GM18498 (cell line): Measurements from ENCODE around the gene BLTP2.
"Not testable (repeated sequence)": the region's sequence is repeated elsewhere in the genome, so short reads cannot be mapped to it uniquely, and the experiment has no call there.

Source experiments
- ATAC-seq: cut with Tn5 transposase; IDR thresholded peaks from one replicate; pipeline ENCODE4 v1.9.1; 2021; ENCODE audit warnings: mild to moderate bottlenecking, moderate library complexity; ENCODE audit not compliant: unreplicated experiment

BLTP2 gene

GRCh38 chr17:28644787-28645575 is at the start of gene BLTP2:
BLTP2 (minus strand) TSS chr17:28645158; CDS start chr17:28645056, 102 bp downstream.
- peak; percentile 94 for ATAC-seq

GRCh38 chr17:28693869-28694268 is 48.9 kb upstream of the BLTP2 start:
- ATAC-seq, result no peak

DNA sequence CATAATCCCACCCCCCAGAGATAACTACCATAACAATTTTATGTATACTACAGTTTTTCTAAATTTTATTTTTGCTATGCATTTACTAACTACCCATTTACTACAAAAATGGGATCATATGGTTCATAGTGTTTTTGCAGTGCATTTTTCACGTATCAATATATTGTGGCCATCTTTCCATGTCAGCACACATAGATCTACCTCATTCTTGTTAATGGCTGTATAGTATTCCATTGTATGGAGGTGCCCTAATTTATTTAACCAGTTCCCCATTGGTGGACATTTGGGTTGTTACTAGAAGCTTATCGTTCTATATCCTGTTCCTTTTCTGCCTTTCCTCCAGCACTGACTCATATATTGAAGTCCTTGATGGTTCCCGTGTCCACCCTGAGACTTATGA is 44.1 kb upstream of the BLTP2 start:
- ATAC-seq, result no peak

GRCh38 chr17:28688481-28688880 is 43.5 kb upstream of the BLTP2 start:
- ATAC-seq, result no peak

DNA sequence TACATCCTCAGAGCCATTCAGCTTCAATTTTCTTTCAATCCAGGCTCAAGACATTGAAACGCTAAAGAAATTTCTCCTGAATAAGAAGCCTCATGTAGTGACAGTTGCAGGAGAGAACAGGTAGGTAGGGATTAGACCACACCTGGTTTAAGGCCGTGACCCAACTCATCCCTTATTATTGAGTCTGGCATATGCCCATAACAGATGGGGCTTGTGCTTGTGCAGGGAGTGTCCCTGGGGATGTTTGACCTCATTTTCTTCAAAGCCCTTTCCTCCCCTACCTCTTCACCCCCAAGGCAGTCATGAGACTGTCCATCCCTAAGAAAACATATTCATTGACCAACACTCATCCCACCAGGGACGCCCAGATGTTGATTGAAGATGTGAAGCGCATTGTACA is 41.3 kb upstream of the BLTP2 start:
- no peak for ATAC-seq

DNA sequence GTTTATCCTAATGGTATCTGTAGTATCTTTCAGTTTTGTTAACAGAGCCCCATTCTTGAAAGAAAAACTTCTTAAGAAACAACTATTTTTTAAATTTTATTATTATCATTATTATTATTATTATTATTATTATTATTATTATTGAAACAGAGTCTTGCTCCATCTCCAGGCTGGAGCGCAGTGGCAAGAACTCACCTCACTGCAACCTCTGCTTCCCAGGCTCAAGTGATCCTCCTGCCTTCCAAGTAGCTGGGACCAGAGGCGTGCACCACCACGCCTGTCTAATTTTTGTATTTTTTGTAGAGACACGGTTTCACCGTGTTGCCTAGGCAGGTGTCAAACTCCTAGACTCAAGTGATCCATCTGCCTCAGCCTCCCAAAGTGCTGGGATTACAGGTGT is 40.4 kb upstream of the BLTP2 start:
- no peak for ATAC-seq

- no peak for ATAC-seq
Observed at GRCh38 chr17:28684963-28685362, 40.0 kb upstream of the BLTP2 start.

GRCh38 chr17:28682655-28683054 is 37.7 kb upstream of the BLTP2 start:
- ATAC-seq, result no peak

DNA sequence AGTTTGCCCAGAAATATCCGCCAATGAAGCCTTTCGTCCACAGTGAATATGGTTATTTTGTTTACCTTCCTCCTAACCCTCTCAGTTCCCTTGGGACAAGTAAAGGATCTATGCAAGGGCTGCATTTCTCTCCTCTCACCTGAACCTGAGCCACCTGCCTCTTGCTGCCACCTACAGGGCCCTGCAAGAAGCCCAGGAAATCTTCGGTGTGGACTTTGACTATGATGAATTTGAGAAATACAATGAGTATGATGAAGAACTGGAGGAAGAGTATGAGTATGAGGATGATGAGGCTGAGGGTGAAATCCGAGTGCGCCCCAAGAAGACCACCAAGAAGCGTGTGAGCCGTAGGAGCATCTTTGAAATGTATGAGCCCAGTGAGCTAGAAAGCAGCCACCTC is 31.0 kb upstream of the BLTP2 start:
- no peak for ATAC-seq

GRCh38 chr17:28675490-28675889 is 30.5 kb upstream of the BLTP2 start:
- ATAC-seq, result no peak

DNA sequence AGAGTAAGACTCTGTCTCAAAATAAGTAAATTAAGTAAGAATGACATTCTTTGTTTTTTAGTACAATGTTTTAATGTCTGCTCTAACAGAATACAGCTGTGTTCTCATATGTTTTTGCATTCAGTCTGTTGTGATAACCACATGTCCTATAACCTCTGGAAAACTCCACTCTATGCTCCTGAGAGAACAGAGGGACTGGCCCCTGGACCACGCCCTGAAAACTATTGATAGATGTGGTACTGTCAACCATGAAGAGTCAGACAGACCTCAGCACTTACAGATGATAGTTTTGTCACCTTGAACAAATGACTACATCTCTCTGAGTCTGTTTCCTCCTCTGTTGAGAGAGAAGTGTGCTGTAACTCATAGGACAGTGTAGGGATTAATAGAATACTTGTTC is 25.0 kb upstream of the BLTP2 start:
- no peak for ATAC-seq

DNA sequence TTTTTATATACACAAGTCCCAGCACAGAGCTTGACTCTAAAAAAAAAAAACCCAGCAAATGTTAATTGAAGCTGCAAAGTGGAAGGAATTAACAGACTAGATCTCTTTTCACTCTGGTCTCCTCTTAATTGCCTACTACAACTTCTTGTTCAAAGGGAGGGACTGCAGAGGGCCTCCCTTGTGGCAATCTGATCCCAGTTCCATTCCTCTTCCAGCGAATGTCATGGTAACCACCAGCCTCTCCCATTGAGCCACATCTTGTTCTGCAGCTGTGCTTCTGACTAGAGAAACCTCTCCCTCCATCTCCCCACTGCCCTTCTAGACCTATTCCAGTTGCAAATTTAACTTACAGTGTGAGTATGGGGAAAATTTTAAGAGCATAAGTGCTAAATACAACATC is 22.9 kb upstream of the BLTP2 start:
- no peak for ATAC-seq

DNA sequence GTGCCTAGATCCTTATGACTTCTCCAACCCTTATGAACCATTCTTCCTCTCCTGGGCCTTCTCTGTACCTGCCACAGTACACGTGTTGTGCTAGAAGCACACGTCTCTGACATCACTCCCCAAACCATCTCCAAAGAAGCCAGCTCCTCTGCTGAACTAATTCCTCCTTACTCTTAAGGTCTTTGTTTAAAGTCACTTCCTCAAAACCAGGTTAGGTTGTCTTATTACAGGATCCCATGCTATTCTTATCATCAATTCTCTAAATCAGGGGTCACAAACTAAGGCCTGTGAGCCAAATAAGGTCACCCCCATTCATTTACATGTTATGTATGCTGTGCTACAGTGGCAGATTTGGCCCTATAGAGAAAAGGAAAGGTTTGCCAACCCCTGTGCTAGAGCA is 21.0 kb upstream of the BLTP2 start:
- ATAC-seq, result no peak

GRCh38 chr17:28663723-28664122 is 18.8 kb upstream of the BLTP2 start:
- ATAC-seq, result no peak

GRCh38 chr17:28662527-28662829 is 17.5 kb upstream of the BLTP2 start:
- no peak for ATAC-seq

DNA sequence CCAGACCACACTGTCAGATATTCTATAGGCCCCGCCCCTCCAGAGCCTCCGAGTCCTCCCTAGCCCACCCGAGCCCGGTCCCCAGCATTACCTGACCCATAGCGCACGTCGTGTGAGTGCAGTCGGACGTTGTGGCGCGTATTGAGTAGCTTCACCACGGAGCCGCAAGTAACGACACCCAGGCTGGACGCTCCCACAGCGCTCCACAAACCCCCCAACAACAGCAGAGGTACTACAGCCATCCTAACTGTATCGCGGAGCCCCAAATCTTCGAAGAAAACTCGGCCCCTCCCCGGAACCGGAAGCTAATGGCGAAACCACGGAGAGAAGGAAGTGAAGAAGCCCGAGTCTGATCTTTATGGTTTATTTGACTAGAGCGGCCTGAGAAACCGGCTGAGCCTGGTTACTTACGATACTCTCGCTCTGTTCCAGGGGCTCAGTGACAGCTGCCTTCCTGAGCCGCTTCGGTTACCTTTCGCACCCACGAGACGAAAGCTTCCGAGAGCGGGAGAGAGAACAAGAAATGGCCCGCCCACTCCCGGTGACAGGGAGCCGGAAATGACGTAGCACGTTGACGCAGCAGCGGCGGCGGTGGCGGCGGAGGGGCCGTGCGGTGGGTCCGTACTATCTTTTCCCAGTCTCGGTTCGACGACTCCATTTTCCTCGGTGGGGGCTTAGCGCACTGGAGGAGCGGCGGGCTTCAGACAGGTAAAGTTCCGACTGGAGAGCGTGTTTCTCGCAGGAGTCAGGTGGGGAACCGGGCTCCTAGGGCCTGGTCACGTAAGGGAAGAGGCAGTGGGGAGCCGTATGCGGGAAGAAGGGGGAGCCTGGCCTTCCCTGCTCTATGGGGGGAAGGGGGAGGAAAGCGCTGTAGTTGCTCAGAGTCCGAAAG is 16.9 kb upstream of the BLTP2 start, which contains the start of the genes SDF2 and SUPT6H:
SDF2 (minus strand) TSS at position 272 of the 892 bp plus-strand sequence; CDS start at position 242, 30 bp downstream.
SUPT6H (plus strand) TSS at position 571 of the 892 bp plus-strand sequence. CDS start 11,197 bp downstream, outside the sequence.
- peak; percentile 87 for ATAC-seq

- not testable (repeated sequence) for ATAC-seq
Observed at GRCh38 chr17:28659497-28659881, 14.5 kb upstream of the BLTP2 start.

DNA sequence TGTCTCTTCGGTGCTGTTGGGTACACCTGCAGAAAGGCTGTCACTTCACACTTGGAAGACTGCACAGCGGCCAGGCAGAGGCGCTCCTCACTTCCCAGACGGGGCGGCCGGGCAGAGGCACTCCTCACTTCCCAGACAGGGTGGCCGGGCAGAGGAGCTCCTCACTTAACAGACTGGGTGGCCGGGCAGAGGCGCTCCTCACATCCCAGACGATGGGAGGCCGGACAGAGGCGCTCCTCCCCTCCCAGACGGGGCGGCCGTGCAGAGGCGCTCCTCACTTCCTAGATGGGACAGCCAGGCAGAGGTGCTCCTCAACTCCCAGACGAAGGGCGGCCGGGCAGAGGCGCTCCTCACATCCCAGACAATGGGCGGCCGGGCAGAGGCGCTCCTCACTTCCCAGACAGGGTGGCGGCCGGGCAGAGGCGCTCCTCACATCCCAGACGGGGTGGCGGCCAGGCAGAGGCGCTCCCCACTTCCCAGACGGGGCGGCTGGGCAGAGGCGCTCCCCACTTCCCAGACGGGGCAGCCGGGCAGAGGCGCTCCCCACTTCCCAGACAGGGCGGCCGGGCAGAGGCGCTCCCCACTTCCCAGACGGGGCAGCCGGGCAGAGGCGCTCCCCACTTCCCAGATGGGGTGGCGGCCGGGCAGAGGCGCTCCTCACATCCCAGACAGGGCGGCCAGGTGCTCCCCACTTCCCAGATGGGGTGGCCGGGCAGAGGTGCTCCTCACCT is 14.0 kb upstream of the BLTP2 start:
- not testable (repeated sequence) for ATAC-seq

DNA sequence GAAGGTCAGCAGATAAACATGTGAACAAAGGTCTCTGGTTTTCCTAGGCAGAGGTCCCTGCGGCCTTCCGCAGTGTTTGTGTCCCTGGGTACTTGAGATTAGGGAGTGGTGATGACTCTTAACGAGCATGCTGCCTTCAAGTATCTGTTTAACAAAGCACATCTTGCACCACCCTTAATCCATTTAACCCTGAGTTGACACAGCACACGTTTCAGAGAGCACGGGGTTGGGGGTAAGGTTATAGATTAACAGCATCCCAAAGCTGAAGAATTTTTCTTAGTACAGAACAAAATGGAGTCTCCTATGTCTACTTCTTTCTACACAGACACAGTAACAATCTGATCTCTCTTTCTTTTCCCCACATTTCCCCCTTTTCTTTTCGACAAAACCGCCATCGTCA is 13.4 kb upstream of the BLTP2 start:
- not testable (repeated sequence) for ATAC-seq

DNA sequence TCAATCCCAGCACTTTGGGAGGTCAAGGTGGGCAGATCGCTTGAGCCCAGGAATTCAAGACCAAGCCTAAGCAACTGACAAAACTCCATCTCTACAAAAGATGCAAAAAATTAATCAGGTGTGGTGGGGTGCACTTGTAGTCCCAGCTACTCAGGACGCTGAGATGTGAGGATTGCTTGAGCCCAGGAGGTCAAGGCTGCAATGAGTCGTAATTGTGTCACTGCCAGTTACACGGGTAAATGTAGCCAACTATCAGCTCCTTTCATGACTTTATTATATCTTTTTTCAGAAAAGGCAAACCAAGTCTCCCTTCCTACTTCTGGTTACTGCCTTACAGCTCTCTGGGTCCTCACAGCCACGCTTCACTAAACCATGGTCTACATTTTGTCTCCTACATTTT is 12.8 kb upstream of the BLTP2 start:
- no peak for ATAC-seq

GRCh38 chr17:28655160-28655559 is 10.2 kb upstream of the BLTP2 start:
- no peak for ATAC-seq
